GM18526 (cell line): ENCODE results near the gene OGFOD1.

ENCODE experiments used
- POLR2A ChIP-seq: IDR thresholded peaks from 3 replicates; pipeline ENCODE4 v1.6.1; 2011; ENCODE audit not compliant: insufficient read length; ENCODE audit errors: extremely low read depth

Gene OGFOD1

DNA sequence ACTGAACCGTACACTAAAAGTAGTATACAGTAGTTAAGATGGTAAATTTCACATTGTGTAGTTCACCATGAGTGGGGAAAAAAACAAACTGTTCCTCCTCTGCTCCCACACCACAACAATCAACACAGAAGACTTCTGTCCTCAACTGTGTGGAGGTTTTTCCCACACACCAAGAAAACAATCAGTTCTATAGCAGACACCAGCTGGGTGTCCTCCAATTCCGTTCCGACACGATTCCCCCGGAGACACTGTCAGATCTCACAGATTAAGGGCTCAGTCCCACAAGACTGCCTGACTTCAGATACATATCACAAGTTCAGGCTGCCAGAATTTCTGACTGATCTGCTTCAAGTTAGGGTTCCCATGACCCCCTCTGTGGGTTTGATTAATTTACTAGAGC, 36.7 kb downstream of the OGFOD1 start:
- no peak for TF ChIP-seq POLR2A

DNA sequence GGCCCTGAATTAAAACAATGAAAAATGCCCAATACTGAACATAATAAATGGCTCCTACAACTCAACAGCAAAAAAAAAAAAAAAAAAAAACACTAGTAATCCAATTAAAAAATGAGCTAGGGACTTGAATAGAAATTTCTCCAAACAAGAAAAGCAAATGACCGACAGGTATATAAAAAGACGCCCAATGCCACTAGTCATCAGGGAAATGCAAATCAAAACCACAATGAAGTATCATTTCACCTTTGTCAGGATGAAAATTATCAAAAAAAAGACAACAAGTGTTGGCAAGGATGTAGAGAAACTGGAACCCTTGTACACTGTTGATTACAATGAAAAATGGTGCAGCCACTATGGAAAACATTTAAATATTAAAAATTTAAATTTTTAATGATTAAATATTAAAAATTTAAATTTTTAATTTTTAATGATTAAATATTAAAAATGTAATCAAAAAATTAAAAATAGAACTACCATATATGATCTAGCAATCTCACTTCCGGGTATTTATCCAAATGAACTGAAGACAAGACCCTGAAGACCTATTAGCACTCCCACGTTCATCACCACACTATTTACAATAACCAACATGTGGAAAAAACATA, 40.4 kb downstream of the OGFOD1 start:
- TF ChIP-seq POLR2A = no peak

DNA sequence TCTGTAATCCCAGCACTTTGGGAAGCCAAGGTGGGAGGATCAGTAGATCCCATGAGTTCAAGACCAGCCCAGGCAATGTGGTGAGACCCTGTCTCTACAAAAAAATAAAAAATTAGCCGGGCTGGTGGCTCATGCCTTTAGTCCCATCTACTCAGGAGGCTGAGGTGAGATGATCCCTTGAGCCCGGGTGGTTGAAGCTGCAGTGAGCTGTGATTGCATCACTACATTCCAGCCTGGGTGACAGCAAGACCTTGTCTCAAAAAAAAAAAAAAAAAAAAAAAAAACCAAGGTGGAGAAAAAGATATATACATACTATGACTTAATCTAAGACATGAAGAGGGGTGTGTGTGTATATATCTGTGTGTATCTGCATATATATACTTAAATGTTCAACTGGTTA, 41.8 kb downstream of the OGFOD1 start:
- no peak for TF ChIP-seq POLR2A

DNA sequence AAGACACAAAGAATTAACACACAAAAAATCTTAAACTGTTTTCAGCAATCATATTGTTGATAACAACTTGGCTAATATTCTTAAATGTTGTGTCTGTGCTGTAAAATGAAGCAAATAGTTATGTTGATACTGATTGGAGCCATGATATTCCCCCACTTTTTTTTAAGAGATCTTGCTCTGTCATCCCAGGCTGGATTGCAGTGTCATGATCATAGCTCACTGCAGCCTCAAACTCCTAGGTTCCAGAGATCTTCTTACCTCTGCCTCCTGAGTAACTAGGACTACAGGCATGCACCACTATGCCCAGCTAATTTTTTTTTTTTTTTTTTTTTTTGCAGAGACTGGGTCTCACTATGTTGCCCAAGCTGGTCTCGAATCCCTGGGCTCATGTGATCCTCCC, 42.5 kb downstream of the OGFOD1 start:
- no peak for TF ChIP-seq POLR2A

DNA sequence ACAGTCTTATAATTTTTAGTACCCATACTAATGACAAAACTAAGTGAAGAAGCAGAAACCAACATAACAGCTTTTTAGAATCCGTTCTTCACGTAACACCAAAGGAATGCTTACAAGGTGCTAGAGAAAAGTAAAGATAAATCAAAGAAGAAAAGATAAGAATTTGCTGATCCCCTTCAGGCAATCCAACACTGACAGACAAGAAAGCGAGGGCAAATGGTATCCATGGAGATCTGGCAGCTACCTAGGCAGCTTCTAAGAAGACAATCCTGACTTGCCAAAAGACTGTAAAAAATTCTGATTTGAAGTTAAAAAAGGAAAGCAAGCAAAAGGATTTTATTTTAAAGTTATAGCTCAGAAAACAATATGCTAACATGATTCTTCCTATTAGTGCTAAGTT, 53.8 kb downstream of the OGFOD1 start:
- TF ChIP-seq POLR2A = no peak

DNA sequence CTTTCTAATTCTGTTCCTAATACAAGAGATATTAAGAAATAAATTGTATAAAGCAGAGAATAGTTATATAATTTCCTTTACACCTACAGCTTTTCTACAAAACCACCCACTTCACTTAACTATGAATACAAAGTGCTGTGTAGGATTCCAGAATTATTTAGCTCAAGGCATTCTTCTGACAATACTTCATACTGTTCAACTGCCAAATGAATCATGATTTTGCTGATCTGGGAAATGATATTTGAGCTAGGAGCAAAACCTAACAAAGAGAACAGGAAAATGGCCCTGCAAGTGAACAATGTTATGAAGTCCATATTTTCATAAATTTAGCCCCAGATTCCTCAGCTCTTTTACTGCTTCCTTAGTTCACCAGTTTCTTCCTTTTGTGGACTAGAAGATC, 55.6 kb downstream of the OGFOD1 start:
- TF ChIP-seq POLR2A = no peak

DNA sequence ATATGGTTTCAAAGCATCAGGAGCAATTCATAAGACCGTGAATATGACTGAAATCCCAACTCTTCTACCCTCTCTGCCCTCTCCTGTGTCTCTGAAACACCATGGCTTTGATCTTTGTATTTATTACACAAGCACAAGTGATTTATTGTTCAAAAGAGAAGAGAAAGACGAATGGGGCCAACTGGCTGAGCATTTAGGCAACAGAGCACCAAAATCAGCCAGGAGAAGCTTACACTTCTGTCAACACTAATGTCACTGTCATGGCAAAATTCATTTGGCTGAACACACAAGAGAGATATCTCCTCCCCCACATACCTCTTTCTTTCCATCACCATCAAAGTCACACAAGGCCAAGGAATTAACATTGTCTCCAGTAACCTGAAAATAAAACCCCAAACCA, 59.2 kb downstream of the OGFOD1 start:
- no peak for TF ChIP-seq POLR2A

DNA sequence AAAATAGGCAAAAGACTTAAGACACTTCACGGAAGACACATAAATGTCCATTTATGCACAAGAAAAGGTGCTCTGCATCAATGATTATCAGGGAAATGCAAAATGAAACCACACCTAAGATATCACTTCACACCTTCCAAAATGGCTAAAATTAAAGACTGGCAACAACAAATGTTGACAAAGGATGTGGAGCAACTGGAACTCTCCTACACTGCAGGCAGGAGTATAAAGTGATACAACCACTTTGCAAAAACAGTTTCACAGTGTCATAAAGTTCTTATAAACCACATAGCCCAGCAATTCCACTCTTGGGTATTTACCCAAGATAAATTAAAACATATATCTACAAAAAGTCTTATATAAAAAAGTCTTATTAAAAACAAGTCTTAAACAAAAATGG, 60.7 kb downstream of the OGFOD1 start:
- no peak for TF ChIP-seq POLR2A

DNA sequence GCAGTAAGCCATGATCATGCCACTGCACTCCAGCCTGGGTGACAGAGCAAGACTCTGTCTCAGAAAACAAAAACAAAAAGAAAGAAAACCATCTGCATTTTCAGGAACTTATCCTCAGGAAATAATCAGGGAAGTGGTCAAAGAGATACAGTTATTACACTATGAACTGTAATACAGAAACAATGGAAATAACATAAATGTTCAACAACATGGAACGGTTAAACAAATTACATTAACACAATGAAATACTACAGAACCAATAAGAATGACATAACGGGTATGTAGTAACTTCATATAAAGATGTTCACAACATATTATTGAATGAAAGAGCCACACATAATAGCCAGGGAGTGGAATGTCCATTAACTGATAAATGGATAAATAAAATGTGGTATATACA, 61.7 kb downstream of the OGFOD1 start:
- no peak for TF ChIP-seq POLR2A

DNA sequence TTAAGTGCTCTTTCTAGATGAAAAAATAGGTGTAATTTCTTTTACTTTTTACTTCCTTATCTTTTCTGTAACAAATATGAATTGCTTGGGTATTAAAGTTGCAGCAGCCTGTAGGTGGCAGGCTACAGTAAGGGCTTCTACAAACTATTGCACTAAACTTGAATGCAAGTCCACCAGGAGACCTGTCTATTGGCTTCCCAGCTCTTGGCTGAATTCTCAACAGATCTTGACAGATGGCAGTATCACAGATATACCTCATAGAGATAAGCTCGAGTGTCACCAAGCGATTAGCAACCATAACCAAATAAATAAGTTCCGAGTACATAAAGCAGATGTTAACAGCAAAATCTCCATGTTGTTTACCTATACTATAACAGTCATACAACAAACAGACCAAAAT, 62.6 kb downstream of the OGFOD1 start:
- TF ChIP-seq POLR2A = no peak

DNA sequence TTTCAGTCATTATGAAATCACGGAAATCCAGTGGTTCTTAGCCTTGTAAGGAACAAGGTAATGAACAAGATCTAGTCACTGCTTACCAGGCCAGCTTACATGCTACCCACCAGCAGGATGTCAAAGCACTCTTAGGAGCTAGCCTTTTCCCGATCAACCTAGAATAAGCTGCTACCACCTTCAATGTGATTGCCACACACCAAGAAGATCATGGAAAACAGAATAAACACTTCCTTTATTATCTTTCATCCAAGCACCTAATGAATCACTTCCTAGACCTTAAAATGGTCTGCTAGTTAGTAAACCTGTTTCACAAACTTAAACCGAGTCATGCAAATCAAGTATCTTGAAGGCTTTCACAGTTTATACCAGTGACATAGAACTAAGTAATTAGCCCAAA, 63.5 kb downstream of the OGFOD1 start:
- no peak for TF ChIP-seq POLR2A

DNA sequence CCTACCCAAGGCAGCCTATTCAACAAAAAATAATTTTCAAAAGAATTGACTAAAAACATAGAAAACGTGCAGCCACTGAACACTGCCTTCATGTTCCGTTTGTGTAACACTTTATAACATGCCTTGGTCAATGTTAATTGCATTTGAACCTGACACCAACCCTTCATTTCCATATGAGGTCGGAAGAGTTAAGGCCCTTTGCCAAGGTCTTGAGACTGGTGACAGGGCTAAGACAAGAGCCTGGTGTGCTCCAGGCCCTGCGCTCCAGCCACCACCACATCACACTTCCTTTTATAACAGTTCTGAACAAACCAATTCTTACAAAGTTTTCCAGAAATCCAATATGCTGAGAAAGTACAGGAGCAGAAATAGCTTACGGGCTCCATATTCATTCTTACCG, 64.3 kb downstream of the OGFOD1 start:
- TF ChIP-seq POLR2A = no peak

DNA sequence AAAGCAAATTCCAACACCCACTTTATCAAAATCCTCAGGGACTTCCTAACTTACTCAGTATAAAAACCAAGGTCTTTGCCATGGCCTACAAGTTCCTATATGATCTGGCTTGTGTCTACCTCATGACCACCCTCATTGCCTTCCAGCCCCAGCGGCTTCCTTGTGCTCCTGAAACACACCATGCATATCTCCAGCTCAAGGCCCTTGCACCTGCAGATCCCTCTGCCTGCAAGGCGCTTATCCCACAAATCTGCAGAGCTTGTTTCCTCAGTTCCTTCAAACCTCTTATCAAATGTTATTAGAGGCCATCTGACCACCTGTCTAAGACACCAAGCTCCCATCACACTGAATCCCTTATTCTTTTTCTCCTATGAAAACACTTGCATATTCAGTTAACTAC, 65.9 kb downstream of the OGFOD1 start:
- no peak for TF ChIP-seq POLR2A

DNA sequence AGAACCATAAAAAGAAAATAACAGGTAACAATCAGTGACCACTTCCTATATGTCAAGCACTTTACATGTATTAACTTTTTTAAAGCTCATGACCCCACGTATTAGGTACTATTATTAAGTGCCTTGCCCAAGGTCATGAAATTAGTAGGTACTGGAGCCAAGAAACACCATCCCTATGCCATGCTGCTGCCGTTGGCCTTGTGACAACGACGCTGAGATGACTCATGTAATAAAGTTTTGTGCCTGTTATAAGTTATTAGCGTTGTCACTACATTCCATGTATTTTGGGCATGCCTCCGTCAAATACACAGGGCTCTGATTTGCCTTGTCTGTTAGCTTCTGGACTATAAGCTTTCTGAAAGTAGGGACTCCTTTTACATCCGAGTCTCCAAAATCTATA, 67.1 kb downstream of the OGFOD1 start:
- TF ChIP-seq POLR2A = no peak

DNA sequence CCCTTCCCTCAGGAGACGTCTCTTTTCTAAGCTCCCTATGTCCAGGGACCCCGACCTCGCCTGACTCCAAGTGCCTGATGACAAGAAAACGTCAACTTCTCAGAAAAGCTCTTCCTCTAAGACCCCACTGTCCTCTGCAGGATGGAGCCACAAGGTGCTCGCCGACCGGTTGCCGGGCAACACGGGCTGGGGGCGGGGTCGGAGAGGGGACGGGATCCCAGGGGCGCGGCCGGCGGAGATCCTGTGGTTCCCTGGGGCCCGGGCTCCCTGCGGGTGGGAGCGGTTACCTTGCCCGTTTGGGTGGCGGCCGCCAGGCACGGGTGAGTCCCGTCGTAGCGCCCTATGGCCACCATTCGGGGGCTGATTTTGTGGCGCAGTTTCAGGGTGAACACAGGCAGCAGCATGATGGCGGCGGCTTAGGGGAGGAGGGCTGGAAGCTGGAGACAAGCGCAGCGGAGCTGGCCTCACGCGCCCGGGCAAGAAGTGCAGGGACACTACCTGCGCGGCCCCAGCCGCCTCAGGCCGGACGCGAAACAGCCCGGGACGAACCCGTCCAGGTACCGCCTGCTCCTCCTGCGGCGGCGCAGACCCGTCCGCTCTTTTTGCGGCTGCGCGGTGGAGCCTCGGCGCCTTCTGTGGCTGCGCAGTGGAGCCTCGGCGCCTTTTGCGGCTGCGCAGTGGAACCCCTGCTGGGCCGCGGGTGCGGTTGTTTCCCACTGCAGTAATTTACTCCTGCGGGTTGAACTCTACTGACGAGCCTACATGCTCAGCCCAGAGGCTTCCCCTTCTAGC, 68.3 kb downstream of the OGFOD1 start, which contains the start of gene BBS2:
Gene BBS2, minus strand, starts transcription at position 566 of the 792 bp plus-strand sequence. Its CDS starts 162 bp downstream, at position 404.
- peak; percentile 70 for TF ChIP-seq POLR2A

DNA sequence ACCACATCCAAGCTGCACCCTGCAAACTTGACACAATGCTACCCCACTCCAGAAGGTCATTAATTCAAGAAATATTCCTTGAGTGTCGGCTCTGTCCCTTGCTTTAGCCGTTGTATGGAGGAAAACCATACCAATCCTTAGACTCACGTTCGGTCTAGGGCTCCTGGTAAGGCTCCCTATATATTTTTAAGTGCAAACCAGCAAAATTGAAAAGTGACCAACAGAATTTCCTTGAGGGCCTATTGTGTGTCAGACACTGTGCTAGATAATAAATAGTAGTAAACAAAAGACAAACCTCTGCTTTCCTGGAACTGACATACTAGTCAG, 68.9 kb downstream of the OGFOD1 start:
- no peak for TF ChIP-seq POLR2A

DNA sequence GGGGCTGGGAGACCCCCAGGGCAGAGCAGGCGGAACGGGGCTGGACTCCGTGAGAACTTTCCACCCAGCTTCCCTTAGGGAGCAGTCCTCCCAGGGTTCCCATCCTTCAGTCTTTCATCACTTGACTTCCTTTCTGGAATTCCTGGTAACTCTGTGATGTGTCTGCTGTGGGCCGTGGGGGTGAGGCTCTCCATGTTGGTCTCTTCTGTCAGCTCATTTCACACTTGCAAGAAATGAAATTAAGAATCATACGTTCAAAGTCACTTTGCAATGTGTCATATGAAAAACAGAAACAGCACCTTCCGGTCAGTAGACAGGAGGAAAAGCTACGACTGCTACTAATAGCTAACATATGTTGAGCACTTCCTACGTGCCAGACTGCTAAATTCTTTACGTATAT, 73.9 kb downstream of the OGFOD1 start:
- no peak for TF ChIP-seq POLR2A
